PC-3 (cell line): ENCODE data around the gene RAB1A. TPM values are rescaled to one million over a fixed set of nuclear protein-coding genes. Genes with fewer than 3 reads are reported as not detected.

ENCODE experiments used
- ATAC-seq: fragments of 200-7000 bp; cut with Tn5 transposase; 2 replicates; pipeline ENCODE4 v1.9.1; 2020; ENCODE audit warnings: mild to moderate bottlenecking, moderate library complexity
- BruUV-seq: library from RNA; stranded (reverse); fragments of 400-500 nt; replicated peaks from 2 replicates; lab custom pipeline; 2021; lab: Mats Ljungman, UMichigan
- CTCF ChIA-PET: fragments of 300-600 bp; sonication (Branson Sonifier 250); formaldehyde crosslinking; loops from one replicate; lab custom pipeline; 2022; ENCODE audit warnings: antibody characterized with exemption; lab: Charles Lee
- POLR2A ChIA-PET: fragments of 300-600 bp; sonication (Branson Sonifier 250); formaldehyde crosslinking; loops from one replicate; lab custom pipeline; 2022; ENCODE audit warnings: antibody characterized with exemption; ENCODE audit not compliant: unreplicated experiment; lab: Charles Lee
- DNase-seq: peaks from one replicate; pipeline ENCODE4 v3.0.0-alpha.2; 2015
- H2AFZ ChIP-seq: fragments of 300-600 bp; sonication (generic); 2 replicates; pipeline ENCODE4 v1.6.0; 2016; ENCODE audit warnings: antibody characterized with exemption, low read length
- H3F3A ChIP-seq: fragments of 300-600 bp; sonication (generic); one replicate; pipeline ENCODE4 v1.6.0; 2017; ENCODE audit warnings: antibody characterized with exemption, low read length, control low read depth, mild to moderate bottlenecking; ENCODE audit not compliant: unreplicated experiment
- H3K27ac ChIP-seq: fragments of 300-600 bp; sonication (generic); 2 replicates; pipeline ENCODE4 v1.5.1; 2016; ENCODE audit warnings: mild to moderate bottlenecking, low read length
- H3K27me3 ChIP-seq: fragments of 300-600 bp; sonication (generic); 2 replicates; pipeline ENCODE4 v1.6.1; 2016; ENCODE audit warnings: low read length, mixed read lengths
- H3K36me3 ChIP-seq: fragments of 300-600 bp; sonication (generic); 2 replicates; pipeline ENCODE4 v1.6.1; 2016; ENCODE audit warnings: low read depth, mixed run types, low read length, mixed read lengths
- H3K4me1 ChIP-seq: fragments of 300-600 bp; sonication (generic); 2 replicates; pipeline ENCODE4 v1.5.1; 2016; ENCODE audit warnings: low read length; ENCODE audit not compliant: insufficient read depth
- H3K4me2 ChIP-seq: fragments of 300-600 bp; sonication (generic); 2 replicates; pipeline ENCODE4 v1.6.0; 2016; ENCODE audit warnings: low read length
- H3K4me3 ChIP-seq: fragments of 300-600 bp; sonication (generic); 2 replicates; pipeline ENCODE4 v1.5.1; 2016; ENCODE audit warnings: mild to moderate bottlenecking, low read length, mixed read lengths
- H3K79me2 ChIP-seq: fragments of 300-600 bp; sonication (generic); 2 replicates; pipeline ENCODE4 v1.6.1; 2017; ENCODE audit warnings: low read length, mixed read lengths
- H3K9ac ChIP-seq: fragments of 300-600 bp; sonication (generic); 2 replicates; pipeline ENCODE4 v1.6.0; 2016; ENCODE audit warnings: mild to moderate bottlenecking, low read length
- H3K9me2 ChIP-seq: fragments of 300-600 bp; sonication (generic); replicated peaks from 2 replicates; pipeline ENCODE4 v1.6.1; 2016; ENCODE audit warnings: mixed run types, low read length, mixed read lengths
- H3K9me3 ChIP-seq: fragments of 300-600 bp; sonication (generic); 2 replicates; pipeline ENCODE4 v1.6.1; 2016; ENCODE audit warnings: low read length, mixed read lengths
- H4K20me1 ChIP-seq: fragments of 300-600 bp; sonication (generic); 2 replicates; pipeline ENCODE4 v1.6.1; 2016; ENCODE audit warnings: low read length, mixed read lengths
- EZH2 ChIP-seq: fragments of 300-600 bp; sonication (generic); IDR thresholded peaks from one replicate; pipeline ENCODE4 v1.6.1; 2017; ENCODE audit warnings: antibody characterized with exemption, mild to moderate bottlenecking, low read length; ENCODE audit not compliant: unreplicated experiment
- EZH2phosphoT487 ChIP-seq: fragments of 300-600 bp; sonication (generic); IDR thresholded peaks from 2 replicates; pipeline ENCODE4 v1.6.1; 2018; ENCODE audit warnings: mild to moderate bottlenecking, antibody characterized with exemption, low read length, borderline replicate concordance
- intact Hi-C: fragments of 100-400 bp; cut with micrococcal nuclease; formaldehyde crosslinking; loops from 2 replicates; pipeline ENCODE4 v1.9.0; 2023
- total RNA-seq: library from RNA; depleted of rRNA; stranded (reverse); fragments of >200 nt; gene quantifications from 2 replicates; pipeline ENCODE4 v1.2.3, GENCODE V29; 2014
- TF ChIP-seq, protein P1 (sequence below): fragments of 300-600 bp; sonication (generic); conservative IDR thresholded peaks from 2 replicates; pipeline ENCODE4 v1.5.1; 2017; ENCODE audit warnings: antibody characterized with exemption, low read depth, mild to moderate bottlenecking, low read length

Gene RAB1A
- total RNA-seq, 1 experiment from 2014 or later = 96.9 TPM

DNA sequence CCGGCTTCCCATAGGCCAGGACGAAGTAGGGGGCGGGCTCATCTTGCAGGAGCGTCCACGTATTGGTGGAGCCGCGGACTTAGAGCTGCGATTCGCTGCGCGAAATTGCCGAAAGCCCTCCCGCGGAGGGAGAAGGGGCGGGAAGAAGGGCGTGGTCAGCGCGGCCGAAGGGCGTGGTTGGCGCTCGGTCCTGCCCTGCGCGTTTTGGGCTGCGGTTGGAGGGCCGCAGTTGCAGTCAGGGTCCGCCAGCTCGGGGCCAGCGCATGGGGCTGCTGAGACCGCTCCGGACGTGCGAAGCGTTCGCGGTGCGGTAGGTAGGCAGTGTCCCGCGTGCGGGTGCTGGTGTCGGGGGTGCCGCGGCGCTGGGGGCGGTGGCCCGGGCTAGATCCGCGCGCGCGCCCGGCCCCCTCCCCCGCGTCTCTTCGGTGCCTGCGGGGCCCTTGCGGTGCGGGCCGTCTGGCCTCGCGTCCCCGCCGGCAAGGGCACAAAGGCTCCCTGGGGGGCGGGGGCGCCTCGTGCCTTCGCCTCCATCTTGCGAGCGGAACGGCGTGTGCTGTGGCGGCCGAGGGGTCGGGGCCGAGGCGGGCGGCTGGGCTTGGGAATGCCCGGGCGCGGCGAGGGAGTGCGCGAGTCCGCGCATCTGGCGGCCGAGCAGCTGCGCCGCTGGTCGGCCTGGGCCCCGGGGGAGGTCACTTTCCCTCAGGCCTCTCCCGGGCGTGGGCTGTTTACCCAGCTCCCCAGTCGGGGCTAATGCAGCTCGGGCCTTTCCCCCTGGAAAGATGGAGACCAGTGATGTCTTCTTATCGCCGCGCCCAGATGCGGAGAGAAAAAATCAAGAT is 73.5 kb downstream of the RAB1A start, which contains the start of gene CEP68:
Gene CEP68, plus strand, starts transcription at position 202 of the 839 bp plus-strand sequence. CDS start 13,029 bp downstream, outside the sequence.
- Histone ChIP-seq H3K27me3 (no peaks in the 10 kb centered on the region), H4K20me1 (no peaks in the 10 kb centered on the region), H3K4me3 (peak within 1 kb of the TSS; percentile 83), H3K9ac (peak within 1 kb of the TSS; percentile 71), H3K4me2 (peak within 1 kb of the TSS; percentile 90), H3K36me3 (no peaks in the 10 kb centered on the region), H3K9me2 (no peaks in the 10 kb centered on the region), H2AFZ (peak within 1 kb of the TSS; percentile 96), H3K4me1 (peaks cover 11% of the 10 kb centered on the region), H3K79me2 (peaks cover 16% of the 10 kb centered on the region), H3K27ac (no peak within 1 kb of the TSS), H3F3A (no peaks in the 10 kb centered on the region), H3K9me3 (no peaks in the 10 kb centered on the region)
- no peak for TF ChIP-seq EZH2
- TF ChIP-seq, protein P1, sequence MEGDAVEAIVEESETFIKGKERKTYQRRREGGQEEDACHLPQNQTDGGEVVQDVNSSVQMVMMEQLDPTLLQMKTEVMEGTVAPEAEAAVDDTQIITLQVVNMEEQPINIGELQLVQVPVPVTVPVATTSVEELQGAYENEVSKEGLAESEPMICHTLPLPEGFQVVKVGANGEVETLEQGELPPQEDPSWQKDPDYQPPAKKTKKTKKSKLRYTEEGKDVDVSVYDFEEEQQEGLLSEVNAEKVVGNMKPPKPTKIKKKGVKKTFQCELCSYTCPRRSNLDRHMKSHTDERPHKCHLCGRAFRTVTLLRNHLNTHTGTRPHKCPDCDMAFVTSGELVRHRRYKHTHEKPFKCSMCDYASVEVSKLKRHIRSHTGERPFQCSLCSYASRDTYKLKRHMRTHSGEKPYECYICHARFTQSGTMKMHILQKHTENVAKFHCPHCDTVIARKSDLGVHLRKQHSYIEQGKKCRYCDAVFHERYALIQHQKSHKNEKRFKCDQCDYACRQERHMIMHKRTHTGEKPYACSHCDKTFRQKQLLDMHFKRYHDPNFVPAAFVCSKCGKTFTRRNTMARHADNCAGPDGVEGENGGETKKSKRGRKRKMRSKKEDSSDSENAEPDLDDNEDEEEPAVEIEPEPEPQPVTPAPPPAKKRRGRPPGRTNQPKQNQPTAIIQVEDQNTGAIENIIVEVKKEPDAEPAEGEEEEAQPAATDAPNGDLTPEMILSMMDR = no peak
- CTCF ChIA-PET = interaction anchor here (0.6 to 1.4 kb wide), 3 partner anchors 8 to 139 kb away, joined by 3 to 6 read pairs (median 5); no protein-coding TSS in a partner anchor
- POLR2A ChIA-PET = interaction anchor here (0.6 to 1.1 kb wide), 7 partner anchors 8 to 358 kb away, joined by 3 to 34 read pairs (median 4); partner anchors contain the start of gene ACTR2
- no TSS peak for BruUV-seq
- intact Hi-C loops = no loop called here
- peak; percentile 98 for DNase-seq
- peak; percentile 95 for ATAC-seq

DNA sequence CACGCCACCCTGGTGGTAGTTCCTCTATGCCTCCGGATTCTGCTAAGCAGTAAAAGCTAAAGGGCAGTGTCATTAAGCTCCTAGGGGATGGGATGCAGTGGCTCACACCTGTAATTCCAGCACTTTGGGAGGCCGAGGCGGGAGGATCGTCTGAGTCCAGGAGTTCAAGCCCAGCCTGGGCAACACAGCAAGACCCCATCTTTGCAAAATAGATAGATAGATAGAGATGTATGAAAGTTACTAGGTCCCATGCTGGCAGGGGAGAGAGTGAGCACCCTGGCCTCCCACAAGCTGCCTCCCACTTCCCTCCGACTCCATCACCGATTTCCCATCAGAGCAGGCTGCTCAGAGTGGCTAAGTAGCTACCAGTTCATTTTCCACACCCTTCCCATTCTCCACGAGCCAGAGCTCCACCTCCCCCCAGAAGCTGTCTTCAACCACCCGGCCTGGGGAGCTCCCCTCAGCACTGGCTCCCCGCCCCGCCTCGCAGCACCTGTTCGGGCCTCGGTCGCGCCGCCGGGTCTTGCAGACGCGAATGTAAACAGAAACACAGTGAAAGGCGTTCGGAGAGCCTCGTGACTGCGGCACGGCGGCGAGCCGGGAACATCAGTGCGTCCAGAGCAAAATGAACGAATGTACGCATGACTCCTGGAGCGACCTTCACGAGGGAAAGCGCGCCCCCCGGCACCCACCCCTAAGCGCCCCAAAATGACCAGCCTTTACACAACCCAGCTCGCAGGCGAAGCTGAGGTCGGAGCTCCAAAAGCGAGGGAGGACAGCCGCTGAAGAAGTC is 74.3 kb downstream of the RAB1A start:
- ChIA-PET CTCF (interaction anchor here (0.5 to 1.4 kb wide), 4 partner anchors 9 to 138 kb away, joined by 3 to 11 read pairs (median 6); no protein-coding TSS in a partner anchor), POLR2A (interaction anchor here (0.6 to 1.1 kb wide), 7 partner anchors 9 to 357 kb away, joined by 3 to 34 read pairs (median 4); partner anchors contain the start of gene ACTR2)
- intact Hi-C loops = no loop called here
- H3F3A ChIP-seq = no peaks in the 10 kb centered on the region
- peak overlapping the region; percentile 83 for H3K4me3 ChIP-seq
- TF ChIP-seq EZH2 (no peak), EZH2phosphoT487 (no peak)
- TF ChIP-seq, protein P1 = no peak
- no peak overlapping the region for H3K27ac ChIP-seq
- ATAC-seq (peak; percentile 21), DNase-seq (no peak)
- BruUV-seq = TSS peak; percentile 56
- no peaks in the 10 kb centered on the region for H3K9me3 ChIP-seq
- peak overlapping the region; percentile 71 for H3K9ac ChIP-seq
- H3K27me3 ChIP-seq = no peaks in the 10 kb centered on the region
- H3K9me2 ChIP-seq = no peaks in the 10 kb centered on the region
- H4K20me1 ChIP-seq = no peaks in the 10 kb centered on the region
- H3K79me2 ChIP-seq = peaks cover 16% of the 10 kb centered on the region
- no peaks in the 10 kb centered on the region for H3K36me3 ChIP-seq
- H2AFZ ChIP-seq = peak overlapping the region; percentile 96
- H3K4me1 ChIP-seq = peaks cover 11% of the 10 kb centered on the region
- peak overlapping the region; percentile 90 for H3K4me2 ChIP-seq
